WTC11 (cell line): ENCODE results near the gene LIN28B.

Experiments used
- ZNF423 ChIP-seq: fragments of 250-450 bp; sonication (Bioruptor Pico); IDR thresholded peaks from 2 replicates; pipeline ENCODE4 v2.1.2; 2022; ENCODE audit warnings: mild to moderate bottlenecking, moderate library complexity
- TF ChIP-seq, protein P1 (sequence below): fragments of 200-600 bp; IDR thresholded peaks from 2 replicates; pipeline ENCODE4 v1.8.0; 2022; ENCODE audit warnings: antibody characterized with exemption

DNA sequence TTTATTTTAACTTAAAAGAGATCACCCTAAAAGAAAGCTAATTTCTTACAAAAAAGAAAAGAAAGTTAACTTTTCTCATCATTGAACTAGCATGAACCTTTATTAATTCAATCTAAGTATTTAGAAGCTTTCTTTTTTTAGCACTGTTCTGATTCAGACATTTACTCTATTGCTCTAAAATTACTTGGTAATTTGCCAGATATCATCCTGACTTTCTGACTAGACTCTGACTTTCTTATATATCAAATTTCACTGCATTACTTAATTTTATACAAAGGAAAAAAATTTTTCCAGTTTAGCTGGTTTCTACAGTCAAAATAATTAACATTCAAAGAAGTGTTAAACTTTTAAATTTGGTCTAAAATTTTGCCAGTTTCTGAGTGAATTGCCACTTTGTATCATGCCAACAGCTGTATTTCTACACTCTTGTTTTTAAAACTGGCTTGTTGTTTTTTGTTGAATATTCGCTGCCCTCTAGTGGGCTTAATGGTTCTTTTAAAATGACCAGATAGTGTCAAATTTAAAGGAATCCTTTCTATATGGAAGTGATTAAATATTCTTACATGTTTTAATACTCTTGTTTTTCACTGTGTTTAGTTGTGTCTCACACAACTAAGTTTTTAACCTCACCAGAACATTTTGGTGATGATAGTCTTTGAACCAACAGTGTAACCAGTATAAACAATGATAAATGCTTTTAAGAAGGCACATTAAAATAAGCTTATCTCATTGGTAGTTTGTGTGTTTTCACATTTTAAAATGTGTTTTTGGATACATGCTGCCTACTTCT, 120.9 kb downstream of the LIN28B start:
- TF ChIP-seq, protein P1, sequence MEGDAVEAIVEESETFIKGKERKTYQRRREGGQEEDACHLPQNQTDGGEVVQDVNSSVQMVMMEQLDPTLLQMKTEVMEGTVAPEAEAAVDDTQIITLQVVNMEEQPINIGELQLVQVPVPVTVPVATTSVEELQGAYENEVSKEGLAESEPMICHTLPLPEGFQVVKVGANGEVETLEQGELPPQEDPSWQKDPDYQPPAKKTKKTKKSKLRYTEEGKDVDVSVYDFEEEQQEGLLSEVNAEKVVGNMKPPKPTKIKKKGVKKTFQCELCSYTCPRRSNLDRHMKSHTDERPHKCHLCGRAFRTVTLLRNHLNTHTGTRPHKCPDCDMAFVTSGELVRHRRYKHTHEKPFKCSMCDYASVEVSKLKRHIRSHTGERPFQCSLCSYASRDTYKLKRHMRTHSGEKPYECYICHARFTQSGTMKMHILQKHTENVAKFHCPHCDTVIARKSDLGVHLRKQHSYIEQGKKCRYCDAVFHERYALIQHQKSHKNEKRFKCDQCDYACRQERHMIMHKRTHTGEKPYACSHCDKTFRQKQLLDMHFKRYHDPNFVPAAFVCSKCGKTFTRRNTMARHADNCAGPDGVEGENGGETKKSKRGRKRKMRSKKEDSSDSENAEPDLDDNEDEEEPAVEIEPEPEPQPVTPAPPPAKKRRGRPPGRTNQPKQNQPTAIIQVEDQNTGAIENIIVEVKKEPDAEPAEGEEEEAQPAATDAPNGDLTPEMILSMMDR, result no peak
- TF ChIP-seq ZNF423, result no peak
